Measurements from ENCODE around the gene MYLK. TPM values are rescaled to one million over a fixed set of nuclear protein-coding genes. Genes with fewer than 3 reads are reported as not detected.

MYLK gene
- polyA plus RNA-seq, 1 donor (not counting 4 experiments of a cell fraction or from before 2014, with no cell fraction given): 7.8 TPM

DNA sequence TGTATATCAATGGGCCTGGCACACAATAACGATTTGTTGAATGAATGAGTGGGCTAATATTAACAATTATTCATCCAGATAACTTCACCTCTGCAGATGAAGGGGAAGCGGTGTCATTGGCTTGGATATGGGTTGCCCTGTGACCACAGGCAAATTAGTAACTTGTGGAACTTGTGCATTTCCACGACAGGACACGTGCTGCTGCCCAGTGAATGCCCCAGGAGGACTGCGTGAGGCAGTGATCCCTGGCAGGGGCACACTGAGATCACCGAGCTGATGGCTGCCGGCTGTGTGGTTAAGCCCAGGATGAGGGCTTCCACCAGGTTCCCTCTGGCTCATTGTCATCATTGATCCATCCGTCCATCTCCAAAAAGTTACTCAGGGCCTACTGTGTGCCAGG lies 215.2 kb downstream of the MYLK start:
- no peak for TF ChIP-seq EZH2 (IDR thresholded peaks at IDR 0.05; ENCODE audit: low read length)
- TF ChIP-seq, protein P1, sequence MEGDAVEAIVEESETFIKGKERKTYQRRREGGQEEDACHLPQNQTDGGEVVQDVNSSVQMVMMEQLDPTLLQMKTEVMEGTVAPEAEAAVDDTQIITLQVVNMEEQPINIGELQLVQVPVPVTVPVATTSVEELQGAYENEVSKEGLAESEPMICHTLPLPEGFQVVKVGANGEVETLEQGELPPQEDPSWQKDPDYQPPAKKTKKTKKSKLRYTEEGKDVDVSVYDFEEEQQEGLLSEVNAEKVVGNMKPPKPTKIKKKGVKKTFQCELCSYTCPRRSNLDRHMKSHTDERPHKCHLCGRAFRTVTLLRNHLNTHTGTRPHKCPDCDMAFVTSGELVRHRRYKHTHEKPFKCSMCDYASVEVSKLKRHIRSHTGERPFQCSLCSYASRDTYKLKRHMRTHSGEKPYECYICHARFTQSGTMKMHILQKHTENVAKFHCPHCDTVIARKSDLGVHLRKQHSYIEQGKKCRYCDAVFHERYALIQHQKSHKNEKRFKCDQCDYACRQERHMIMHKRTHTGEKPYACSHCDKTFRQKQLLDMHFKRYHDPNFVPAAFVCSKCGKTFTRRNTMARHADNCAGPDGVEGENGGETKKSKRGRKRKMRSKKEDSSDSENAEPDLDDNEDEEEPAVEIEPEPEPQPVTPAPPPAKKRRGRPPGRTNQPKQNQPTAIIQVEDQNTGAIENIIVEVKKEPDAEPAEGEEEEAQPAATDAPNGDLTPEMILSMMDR (optimal IDR thresholded peaks at IDR 0.05 in 1 of 3, IDR thresholded peaks at IDR 0.05 in 1 of 3, conservative IDR thresholded peaks at IDR 0.05 in 1 of 3; ENCODE audit: extremely low read depth in 1 of 3, insufficient read depth in 2 of 3, low read length in 3 of 3): no peak
- Histone ChIP-seq H3K27ac (ENCODE audit: control insufficient read depth, insufficient read depth, low read length) (no peak overlapping the region), H2AFZ (ENCODE audit: control insufficient read depth, low read length) (no peak overlapping the region), H3K79me2 (ENCODE audit: control insufficient read depth, insufficient read depth, low read length) (no peaks in the 10 kb centered on the region), H4K20me1 (ENCODE audit: control insufficient read depth, extremely low read depth, insufficient read depth, low read length) (no peaks in the 10 kb centered on the region), H3K9me1 (ENCODE audit: control insufficient read depth, extremely low read depth, insufficient read depth, low read length) (no peaks in the 10 kb centered on the region), H3K27me3 (ENCODE audit: control insufficient read depth, extremely low read depth, insufficient read depth, low read length) (peaks cover 33% of the 10 kb centered on the region), H3K4me3 (ENCODE audit: control insufficient read depth in 2 of 3, extremely low read depth in 1 of 3, insufficient read depth in 2 of 3, low read depth in 1 of 3, low read length in 3 of 3) (no peak overlapping the region), H3K4me1 (ENCODE audit: control insufficient read depth, extremely low read depth, insufficient read depth, low read length) (no peaks in the 10 kb centered on the region), H3K9me3 (ENCODE audit: control insufficient read depth, low read depth, low read length) (no peaks in the 10 kb centered on the region), H3K9ac (ENCODE audit: control insufficient read depth, extremely low read depth, insufficient read depth, low read length) (no peak overlapping the region), H3K36me3 (ENCODE audit: control insufficient read depth in 2 of 2, extremely low read depth in 1 of 2, insufficient read depth in 2 of 2, low read length in 2 of 2) (no peaks in the 10 kb centered on the region), H3K4me2 (ENCODE audit: control insufficient read depth, extremely low read depth, insufficient read depth, low read depth, low read length) (no peak overlapping the region)
- DNase-seq (ENCODE audit: low read depth, low spot score) (no peak), FAIRE-seq (no peak)
- dilution Hi-C loops (cut with MboI; ENCODE audit: extremely low pct_ligation_motif_present, low sequenced_read_pairs): no loop called here

DNA sequence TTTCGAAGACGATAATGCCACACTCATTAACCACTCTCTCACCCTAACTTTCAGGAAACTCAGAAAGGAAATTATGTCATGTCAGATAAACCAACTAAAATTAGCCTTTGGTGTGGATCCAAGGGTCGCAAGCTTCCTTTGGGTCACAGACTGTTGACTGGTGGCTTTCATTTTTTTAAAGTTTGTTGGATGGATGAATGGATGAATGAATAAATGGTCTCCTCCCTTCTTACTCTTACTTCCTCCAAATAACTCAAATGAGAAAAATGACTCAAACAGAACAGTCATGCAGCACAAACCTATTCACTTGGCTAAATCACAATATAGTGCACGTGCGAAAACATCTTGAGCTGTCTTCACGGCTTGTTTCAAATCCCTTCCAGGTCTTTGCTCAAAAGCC lies 216.3 kb downstream of the MYLK start:
- Histone ChIP-seq H3K4me2 (ENCODE audit: control insufficient read depth, extremely low read depth, insufficient read depth, low read depth, low read length) (no peak overlapping the region), H3K9me1 (ENCODE audit: control insufficient read depth, extremely low read depth, insufficient read depth, low read length) (no peaks in the 10 kb centered on the region), H3K9ac (ENCODE audit: control insufficient read depth, extremely low read depth, insufficient read depth, low read length) (no peak overlapping the region), H3K27ac (ENCODE audit: control insufficient read depth, insufficient read depth, low read length) (no peak overlapping the region), H2AFZ (ENCODE audit: control insufficient read depth, low read length) (no peak overlapping the region), H3K36me3 (ENCODE audit: control insufficient read depth in 2 of 2, extremely low read depth in 1 of 2, insufficient read depth in 2 of 2, low read length in 2 of 2) (no peaks in the 10 kb centered on the region), H3K27me3 (ENCODE audit: control insufficient read depth, extremely low read depth, insufficient read depth, low read length) (peaks cover 31% of the 10 kb centered on the region), H4K20me1 (ENCODE audit: control insufficient read depth, extremely low read depth, insufficient read depth, low read length) (no peaks in the 10 kb centered on the region), H3K79me2 (ENCODE audit: control insufficient read depth, insufficient read depth, low read length) (no peaks in the 10 kb centered on the region), H3K4me1 (ENCODE audit: control insufficient read depth, extremely low read depth, insufficient read depth, low read length) (no peaks in the 10 kb centered on the region), H3K9me3 (ENCODE audit: control insufficient read depth, low read depth, low read length) (no peaks in the 10 kb centered on the region), H3K4me3 (ENCODE audit: control insufficient read depth in 2 of 3, extremely low read depth in 1 of 3, insufficient read depth in 2 of 3, low read depth in 1 of 3, low read length in 3 of 3) (no peak overlapping the region)
- no peak for FAIRE-seq
- dilution Hi-C loops (cut with MboI; ENCODE audit: extremely low pct_ligation_motif_present, low sequenced_read_pairs): no loop called here
- TF ChIP-seq, protein P1 (optimal IDR thresholded peaks at IDR 0.05 in 1 of 3, IDR thresholded peaks at IDR 0.05 in 1 of 3, conservative IDR thresholded peaks at IDR 0.05 in 1 of 3; ENCODE audit: extremely low read depth in 1 of 3, insufficient read depth in 2 of 3, low read length in 3 of 3): no peak
- no peak for TF ChIP-seq EZH2 (IDR thresholded peaks at IDR 0.05; ENCODE audit: low read length)
- DNase-seq (ENCODE audit: low read depth, low spot score): no peak

Measured in keratinocyte (primary cell).